ENCODE measurements around the gene LAMA5.

The LAMA5 gene

GRCh38 chr20:62287759-62288534, 79.2 kb downstream of the LAMA5 start:
- no peak for DNase-seq
- in situ Hi-C loops (cut with MboI; ENCODE audit: low pct_unique_long_range_greater_than_20kb, low sequenced_read_pairs) = no loop called here

GRCh38 chr20:62287129-62287528, 80.0 kb downstream of the LAMA5 start:
- DNase-seq = no peak
- in situ Hi-C loops (cut with MboI; ENCODE audit: low pct_unique_long_range_greater_than_20kb, low sequenced_read_pairs) = no loop called here

GRCh38 chr20:62286493-62287064, 80.5 kb downstream of the LAMA5 start:
- DNase-seq = no peak
- in situ Hi-C loops (cut with MboI; ENCODE audit: low pct_unique_long_range_greater_than_20kb, low sequenced_read_pairs) = no loop called here

- DNase-seq = no peak
- in situ Hi-C loops (cut with MboI; ENCODE audit: low pct_unique_long_range_greater_than_20kb, low sequenced_read_pairs) = no loop called here
Measured at GRCh38 chr20:62285722-62286121, 81.4 kb downstream of the LAMA5 start.

- in situ Hi-C loops (cut with MboI; ENCODE audit: low pct_unique_long_range_greater_than_20kb, low sequenced_read_pairs) = no loop called here
Measured at GRCh38 chr20:62285151-62285550, 82.0 kb downstream of the LAMA5 start.

GRCh38 chr20:62284448-62284847, 82.7 kb downstream of the LAMA5 start:
- in situ Hi-C loops (cut with MboI; ENCODE audit: low pct_unique_long_range_greater_than_20kb, low sequenced_read_pairs) = no loop called here
- DNase-seq = no peak

More at GRCh38 chr20:62285151-62285550, 82.0 kb downstream of the LAMA5 start:
- no peak for DNase-seq

GRCh38 chr20:62282877-62283503, 84.1 kb downstream of the LAMA5 start:
- in situ Hi-C loops (cut with MboI; ENCODE audit: low pct_unique_long_range_greater_than_20kb, low sequenced_read_pairs) = no loop called here
- DNase-seq = no peak

GRCh38 chr20:62282103-62282502, 85.0 kb downstream of the LAMA5 start:
- no peak for DNase-seq
- in situ Hi-C loops (cut with MboI; ENCODE audit: low pct_unique_long_range_greater_than_20kb, low sequenced_read_pairs) = no loop called here

GRCh38 chr20:62281161-62281933, 85.8 kb downstream of the LAMA5 start:
- DNase-seq = no peak
- in situ Hi-C loops (cut with MboI; ENCODE audit: low pct_unique_long_range_greater_than_20kb, low sequenced_read_pairs) = no loop called here

- in situ Hi-C loops (cut with MboI; ENCODE audit: low pct_unique_long_range_greater_than_20kb, low sequenced_read_pairs) = no loop called here
- no peak for DNase-seq
Measured at GRCh38 chr20:62280303-62280702, 86.8 kb downstream of the LAMA5 start.

- in situ Hi-C loops (cut with MboI; ENCODE audit: low pct_unique_long_range_greater_than_20kb, low sequenced_read_pairs) = no loop called here
- no peak for DNase-seq
Measured at GRCh38 chr20:62277253-62277652, 89.9 kb downstream of the LAMA5 start.

GRCh38 chr20:62276439-62276838, 90.7 kb downstream of the LAMA5 start:
- in situ Hi-C loops (cut with MboI; ENCODE audit: low pct_unique_long_range_greater_than_20kb, low sequenced_read_pairs) = no loop called here
- no peak for DNase-seq

GRCh38 chr20:62275219-62275618, 91.9 kb downstream of the LAMA5 start:
- in situ Hi-C loops (cut with MboI; ENCODE audit: low pct_unique_long_range_greater_than_20kb, low sequenced_read_pairs) = no loop called here
- DNase-seq = no peak

GRCh38 chr20:62274332-62274950, 92.7 kb downstream of the LAMA5 start:
- in situ Hi-C loops (cut with MboI; ENCODE audit: low pct_unique_long_range_greater_than_20kb, low sequenced_read_pairs) = no loop called here
- DNase-seq = no peak

GRCh38 chr20:62273416-62273815, 93.7 kb downstream of the LAMA5 start:
- in situ Hi-C loops (cut with MboI; ENCODE audit: low pct_unique_long_range_greater_than_20kb, low sequenced_read_pairs) = no loop called here

GRCh38 chr20:62272200-62272599, 94.9 kb downstream of the LAMA5 start:
- in situ Hi-C loops (cut with MboI; ENCODE audit: low pct_unique_long_range_greater_than_20kb, low sequenced_read_pairs) = no loop called here
- no peak for DNase-seq

More at GRCh38 chr20:62273416-62273815, 93.7 kb downstream of the LAMA5 start:
- no peak for DNase-seq

- no peak for DNase-seq
- in situ Hi-C loops (cut with MboI; ENCODE audit: low pct_unique_long_range_greater_than_20kb, low sequenced_read_pairs) = no loop called here
Measured at GRCh38 chr20:62269871-62270270, 97.2 kb downstream of the LAMA5 start.

- no peak for DNase-seq
- in situ Hi-C loops (cut with MboI; ENCODE audit: low pct_unique_long_range_greater_than_20kb, low sequenced_read_pairs) = no loop called here
Measured at GRCh38 chr20:62269378-62269777, 97.7 kb downstream of the LAMA5 start.

- DNase-seq = no peak
- in situ Hi-C loops (cut with MboI; ENCODE audit: low pct_unique_long_range_greater_than_20kb, low sequenced_read_pairs) = no loop called here
Measured at GRCh38 chr20:62268228-62268900, 98.7 kb downstream of the LAMA5 start.
